Ascending aorta (tissue), 2 donors: ENCODE measurements around the gene PACRG. TPM values are rescaled to one million over a fixed set of nuclear protein-coding genes. Genes with fewer than 3 reads are reported as not detected.
A peak's percentile ranks its signal among the peaks of the same experiment; 100 is the strongest.

Experiments
- DNase-seq, 2 donors: peaks; one replicate each; pipeline ENCODE4 v3.0.0-alpha.2; 2019; ENCODE audit warnings: low spot score in 2 of 2
- H3K27ac ChIP-seq, 2 donors: fragments of 200-600 bp; sonication (generic); one replicate each; pipeline ENCODE4 v1.5.1; 2016 to 2017; ENCODE audit warnings: mild to moderate bottlenecking in 1 of 2
- H3K27me3 ChIP-seq: fragments of 200-600 bp; sonication (generic); one replicate; pipeline ENCODE4 v1.5.1; 2017
- H3K36me3 ChIP-seq, 2 donors: fragments of 200-600 bp; sonication (generic); one replicate each; pipeline ENCODE4 v1.5.1; 2016
- H3K4me1 ChIP-seq, 2 donors: fragments of 200-600 bp; sonication (generic); one replicate each; pipeline ENCODE4 v1.5.1; 2016 to 2017; ENCODE audit warnings: mild to moderate bottlenecking in 1 of 2
- H3K4me3 ChIP-seq, 2 donors: fragments of 200-600 bp; sonication (generic); one replicate each; pipeline ENCODE4 v1.5.1; 2016 to 2017; ENCODE audit warnings: mild to moderate bottlenecking in 1 of 2
- H3K9me3 ChIP-seq, 2 donors: fragments of 200-600 bp; sonication (generic); one replicate each; pipeline ENCODE4 v1.5.1; 2016
- intact Hi-C: fragments of 100-400 bp; cut with DNase I; formaldehyde crosslinking; loops from one replicate; pipeline ENCODE4 v1.15.1; 2023
- total RNA-seq: library from RNA; depleted of rRNA; stranded (reverse); fragments of >200 nt; gene quantifications from one replicate; pipeline ENCODE4 v1.1.0, GENCODE V29; 2016
- TF ChIP-seq, protein P1 (sequence below), 3 experiments: fragments of 200-600 bp in 2 of 3; fragments of 450-650 bp in 1 of 3; sonication (generic) in 2 of 3; IDR thresholded peaks; one replicate each; pipeline ENCODE4 v1.5.1; 2016 to 2019; ENCODE audit warnings: antibody characterized with exemption in 3 of 3, mild to moderate bottlenecking in 1 of 3, moderate library complexity in 1 of 3

PACRG gene
- total RNA-seq, 1 donor from 2014 or later: not detected

DNA sequence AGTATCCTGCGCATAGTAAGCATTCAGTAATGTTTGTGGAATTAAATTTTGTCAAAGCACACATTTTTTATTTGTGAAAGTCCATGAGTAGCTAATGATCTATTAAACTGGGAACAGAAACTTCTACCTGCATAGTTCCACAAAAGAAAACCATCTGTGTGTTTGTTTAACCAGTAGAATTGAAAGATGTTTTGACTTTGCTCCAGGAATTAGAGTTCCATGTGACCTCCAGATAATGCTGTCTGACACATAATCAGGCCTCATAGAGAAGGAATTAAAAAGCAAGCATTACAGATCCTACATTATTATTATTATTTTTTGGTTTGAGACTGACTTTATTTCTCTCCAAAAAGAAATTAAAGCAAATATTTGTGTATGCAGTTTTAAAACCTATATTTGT, 126.5 kb downstream of the PACRG start:
- Histone ChIP-seq H3K9me3 (no peaks in the 10 kb centered on the region), H3K27me3 (no peaks in the 10 kb centered on the region), H3K27ac (no peak overlapping the region), H3K4me1 (no peaks in the 10 kb centered on the region), H3K36me3 (no peaks in the 10 kb centered on the region), H3K4me3 (no peak overlapping the region)
- TF ChIP-seq, protein P1, sequence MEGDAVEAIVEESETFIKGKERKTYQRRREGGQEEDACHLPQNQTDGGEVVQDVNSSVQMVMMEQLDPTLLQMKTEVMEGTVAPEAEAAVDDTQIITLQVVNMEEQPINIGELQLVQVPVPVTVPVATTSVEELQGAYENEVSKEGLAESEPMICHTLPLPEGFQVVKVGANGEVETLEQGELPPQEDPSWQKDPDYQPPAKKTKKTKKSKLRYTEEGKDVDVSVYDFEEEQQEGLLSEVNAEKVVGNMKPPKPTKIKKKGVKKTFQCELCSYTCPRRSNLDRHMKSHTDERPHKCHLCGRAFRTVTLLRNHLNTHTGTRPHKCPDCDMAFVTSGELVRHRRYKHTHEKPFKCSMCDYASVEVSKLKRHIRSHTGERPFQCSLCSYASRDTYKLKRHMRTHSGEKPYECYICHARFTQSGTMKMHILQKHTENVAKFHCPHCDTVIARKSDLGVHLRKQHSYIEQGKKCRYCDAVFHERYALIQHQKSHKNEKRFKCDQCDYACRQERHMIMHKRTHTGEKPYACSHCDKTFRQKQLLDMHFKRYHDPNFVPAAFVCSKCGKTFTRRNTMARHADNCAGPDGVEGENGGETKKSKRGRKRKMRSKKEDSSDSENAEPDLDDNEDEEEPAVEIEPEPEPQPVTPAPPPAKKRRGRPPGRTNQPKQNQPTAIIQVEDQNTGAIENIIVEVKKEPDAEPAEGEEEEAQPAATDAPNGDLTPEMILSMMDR (IDR thresholded peaks at IDR 0.05): no peak
- intact Hi-C loops: no loop called here
- no peak for DNase-seq

DNA sequence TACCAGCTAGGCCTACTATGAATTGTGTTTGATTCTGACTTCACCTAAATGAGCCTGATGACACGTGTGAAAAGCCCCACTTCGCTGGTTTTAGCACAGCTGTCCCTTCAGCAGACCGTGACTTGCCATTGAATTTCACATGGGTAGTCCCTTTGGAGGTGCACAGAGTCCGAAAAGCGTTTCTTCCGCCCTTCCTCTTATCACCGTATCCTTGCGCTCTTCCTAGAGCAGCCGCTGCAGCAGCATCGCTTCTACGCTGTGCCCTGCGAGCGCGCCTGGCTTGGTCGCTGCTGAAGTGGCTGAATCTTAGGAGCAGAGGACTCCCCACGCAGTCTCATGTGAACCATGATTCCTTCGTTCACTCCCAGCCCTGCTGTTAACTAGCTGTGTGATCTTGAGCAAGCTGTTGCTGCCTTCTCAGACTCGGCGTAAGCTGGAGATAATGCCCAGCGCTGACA, 127.0 kb downstream of the PACRG start:
- DNase-seq: no peak
- no peak overlapping the region for H3K27ac ChIP-seq
- no peaks in the 10 kb centered on the region for H3K4me1 ChIP-seq
- no peaks in the 10 kb centered on the region for H3K9me3 ChIP-seq
- TF ChIP-seq, protein P1 (IDR thresholded peaks at IDR 0.05): no peak
- no peaks in the 10 kb centered on the region for H3K27me3 ChIP-seq
- intact Hi-C loops: no loop called here
- no peak overlapping the region for H3K4me3 ChIP-seq
- no peaks in the 10 kb centered on the region for H3K36me3 ChIP-seq

DNA sequence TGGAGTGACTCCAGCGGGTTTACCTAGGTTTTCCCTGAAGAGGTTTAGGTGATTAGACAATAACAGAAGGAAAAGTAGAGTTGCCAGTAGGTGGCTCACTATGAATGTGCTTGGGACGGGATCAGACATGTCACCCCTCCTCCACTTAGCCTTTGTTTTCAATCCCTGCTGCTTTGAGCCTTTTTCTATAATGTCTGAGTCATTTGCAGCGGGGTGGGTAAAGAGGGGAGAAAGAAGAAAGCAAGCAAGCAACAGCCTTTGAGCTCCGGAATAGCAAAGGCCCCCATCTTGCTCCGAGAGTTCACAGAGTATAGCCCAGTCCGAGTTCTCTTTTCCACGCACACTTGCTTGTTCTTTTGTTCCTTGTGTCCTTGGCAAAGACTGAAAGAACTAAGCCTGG, 129.1 kb downstream of the PACRG start:
- Histone ChIP-seq H3K27ac (no peak overlapping the region), H3K9me3 (no peaks in the 10 kb centered on the region), H3K36me3 (no peaks in the 10 kb centered on the region), H3K4me3 (peak overlapping the region in 1 of 2 donors; percentile 42), H3K4me1 (no peaks in the 10 kb centered on the region), H3K27me3 (no peaks in the 10 kb centered on the region)
- no peak for DNase-seq
- intact Hi-C loops: no loop called here
- TF ChIP-seq, protein P1 (IDR thresholded peaks at IDR 0.05): peak in 2 of 3 experiments; percentile 12 to 24

DNA sequence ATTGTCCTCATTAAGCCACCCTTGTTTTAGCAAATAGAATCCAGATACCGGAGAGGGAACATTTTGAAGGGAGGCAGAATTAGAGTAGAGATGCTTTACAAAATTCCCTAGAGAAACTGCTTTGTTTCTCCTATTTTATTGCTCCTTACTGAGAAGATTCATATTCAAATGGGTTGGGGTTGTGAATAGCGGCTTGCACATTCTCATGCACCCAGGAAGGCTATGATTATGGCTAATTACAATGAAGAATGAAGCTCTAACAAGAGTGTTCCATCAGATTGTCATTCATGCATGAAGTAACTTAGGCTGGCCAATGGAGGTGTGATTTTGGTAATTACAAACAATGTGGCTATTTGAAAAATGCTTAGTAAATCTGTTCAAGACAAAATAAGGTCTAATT, 129.6 kb downstream of the PACRG start:
- DNase-seq: no peak
- no peaks in the 10 kb centered on the region for H3K9me3 ChIP-seq
- no peak overlapping the region for H3K27ac ChIP-seq
- H3K27me3 ChIP-seq: no peaks in the 10 kb centered on the region
- no peaks in the 10 kb centered on the region for H3K36me3 ChIP-seq
- TF ChIP-seq, protein P1 (IDR thresholded peaks at IDR 0.05): no peak
- peak overlapping the region in 1 of 2 donors; percentile 42 for H3K4me3 ChIP-seq
- no peaks in the 10 kb centered on the region for H3K4me1 ChIP-seq
- intact Hi-C loops: no loop called here

DNA sequence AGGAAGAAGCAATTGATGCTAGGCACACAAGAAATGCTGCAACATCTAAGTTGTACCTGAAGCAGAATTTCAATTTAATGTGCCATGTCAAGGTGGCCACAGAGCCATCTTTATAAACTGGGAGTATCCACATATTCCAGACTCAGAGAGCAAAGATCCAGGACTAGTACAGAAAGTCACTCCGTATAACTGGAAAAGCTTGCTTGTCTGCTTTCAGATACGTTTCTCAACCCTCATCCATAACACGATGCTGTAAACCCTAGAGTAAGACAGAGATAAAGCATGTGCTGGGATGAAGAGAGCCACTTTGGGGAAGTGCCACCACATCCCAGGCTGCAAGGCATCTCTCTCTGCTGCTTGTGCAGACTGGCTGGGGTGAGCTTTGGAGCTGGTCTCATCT, 134.7 kb downstream of the PACRG start:
- no peaks in the 10 kb centered on the region for H3K36me3 ChIP-seq
- no peak overlapping the region for H3K27ac ChIP-seq
- intact Hi-C loops: no loop called here
- no peak overlapping the region for H3K4me3 ChIP-seq
- DNase-seq: no peak
- TF ChIP-seq, protein P1 (IDR thresholded peaks at IDR 0.05): no peak
- H3K4me1 ChIP-seq: no peaks in the 10 kb centered on the region
- H3K27me3 ChIP-seq: no peaks in the 10 kb centered on the region
- H3K9me3 ChIP-seq: no peaks in the 10 kb centered on the region

DNA sequence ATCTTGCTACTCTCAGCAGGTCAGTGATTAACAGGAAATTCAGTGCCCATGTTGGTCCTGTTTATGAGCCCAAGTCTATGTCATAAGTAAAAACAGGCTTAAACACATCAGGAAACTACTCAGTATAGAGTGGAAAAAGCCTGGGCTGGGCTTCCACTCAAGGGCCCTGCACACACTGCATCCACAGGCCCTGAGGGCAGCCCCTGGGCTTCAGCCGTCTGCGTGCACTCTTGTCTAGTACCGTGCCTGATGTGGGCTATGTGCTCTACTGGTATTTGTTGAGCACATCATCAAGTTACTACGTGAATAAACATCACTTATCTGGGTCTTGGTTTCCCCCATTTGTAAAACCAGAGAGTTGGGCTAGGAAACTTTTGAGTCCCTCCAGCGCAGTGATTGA, 135.2 kb downstream of the PACRG start:
- intact Hi-C loops: no loop called here
- no peak for DNase-seq
- H3K27ac ChIP-seq: no peak overlapping the region
- no peak overlapping the region for H3K4me3 ChIP-seq
- TF ChIP-seq, protein P1 (IDR thresholded peaks at IDR 0.05): no peak
- H3K27me3 ChIP-seq: no peaks in the 10 kb centered on the region
- no peaks in the 10 kb centered on the region for H3K9me3 ChIP-seq
- H3K4me1 ChIP-seq: no peaks in the 10 kb centered on the region
- no peaks in the 10 kb centered on the region for H3K36me3 ChIP-seq
